Sigmoid colon (tissue), 7 donors: Measurements from ENCODE around the gene GNG13. TPM values are rescaled to one million over a fixed set of nuclear protein-coding genes. Genes with fewer than 3 reads are reported as not detected.
"Not testable (repeated sequence)": the region's sequence is repeated elsewhere in the genome, so short reads cannot be mapped to it uniquely, and the experiment has no call there.

ENCODE experiments used
- DNase-seq: peaks from one replicate; pipeline ENCODE4 v3.0.0-alpha.2; 2019
- H3K27ac ChIP-seq, 4 donors: fragments of 200-600 bp; sonication (generic); one replicate each; pipeline ENCODE4 v1.5.1; 2016 to 2019; ENCODE audit warnings: mild to moderate bottlenecking in 1 of 4
- H3K27me3 ChIP-seq, 3 donors: fragments of 200-600 bp; sonication (generic); one replicate each; pipeline ENCODE4 v1.5.1; 2019; ENCODE audit warnings: mild to moderate bottlenecking in 1 of 3
- H3K36me3 ChIP-seq, 4 donors: fragments of 200-600 bp; sonication (generic); one replicate each; pipeline ENCODE4 v1.5.1; 2016 to 2019
- H3K4me1 ChIP-seq, 4 donors: fragments of 200-600 bp; sonication (generic); one replicate each; pipeline ENCODE4 v1.5.1; 2017 to 2019
- H3K4me3 ChIP-seq, 4 donors: fragments of 200-600 bp; sonication (generic); one replicate each; pipeline ENCODE4 v1.5.1; 2017 to 2019; ENCODE audit warnings: mild to moderate bottlenecking in 2 of 4, moderate library complexity in 1 of 4
- H3K9me3 ChIP-seq, 4 donors: fragments of 200-600 bp in 3 of 4; sonication (generic) in 3 of 4; one replicate each; pipeline versions ENCODE4 v1.5.1 to v1.6.1; 2013 to 2019
- EP300 ChIP-seq, 4 donors: sonication (generic); formaldehyde crosslinking; IDR thresholded peaks; one replicate each; pipeline ENCODE4 v1.6.1; 2017; ENCODE audit warnings: antibody characterized with exemption in 4 of 4
- POLR2A ChIP-seq, 2 donors: fragments of 450-650 bp; IDR thresholded peaks; one replicate each; pipeline ENCODE4 v1.6.1; 2016; ENCODE audit warnings: antibody characterized with exemption in 2 of 2, mild to moderate bottlenecking in 2 of 2, moderate library complexity in 2 of 2
- POLR2AphosphoS5 ChIP-seq, 4 donors: sonication (generic); formaldehyde crosslinking; IDR thresholded peaks; one replicate each; pipeline ENCODE4 v1.6.1; 2017; ENCODE audit warnings: antibody characterized with exemption in 4 of 4
- WGBS, 2 donors: extraction: QIAGEN DNeasy Blood & Tissue Kit; methylation state at CpG; one replicate each; pipeline ENCODE4 v1.1.7; 2013; 5-methylcytosine and 5-hydroxymethylcytosine counted together
- intact Hi-C: fragments of 100-400 bp; cut with DNase I; formaldehyde crosslinking; loops from one replicate; pipeline ENCODE4 v1.15.1; 2023
- polyA plus RNA-seq, 3 donors: library from polyadenylated mRNA; stranded (reverse); fragments of 200-250 nt; gene quantifications; one replicate each; pipeline ENCODE4 v1.2.3, GENCODE V29; 2013
- total RNA-seq, 4 donors: library from RNA; depleted of rRNA; stranded (reverse); fragments of >200 nt; gene quantifications; one replicate each; pipeline ENCODE4 v1.1.0, GENCODE V29; 2016
- TF ChIP-seq, protein P1 (sequence below), 4 experiments: fragments of 450-650 bp in 3 of 4; fragments of 200-600 bp in 1 of 4; IDR thresholded peaks; one replicate each; pipeline ENCODE4 v1.5.1; 2016 to 2019; ENCODE audit warnings: antibody characterized with exemption in 4 of 4, mild to moderate bottlenecking in 3 of 4, moderate library complexity in 2 of 4
- donor health status: healthy with polysubstance abuse.
- donor health status: Bipolar disorder and iron deficiency.
- donor health status: healthy.

GNG13 gene
- total and polyA plus RNA-seq, 7 donors: 0.47 to 1.2 (median 0.92) TPM; not detected in 4

DNA sequence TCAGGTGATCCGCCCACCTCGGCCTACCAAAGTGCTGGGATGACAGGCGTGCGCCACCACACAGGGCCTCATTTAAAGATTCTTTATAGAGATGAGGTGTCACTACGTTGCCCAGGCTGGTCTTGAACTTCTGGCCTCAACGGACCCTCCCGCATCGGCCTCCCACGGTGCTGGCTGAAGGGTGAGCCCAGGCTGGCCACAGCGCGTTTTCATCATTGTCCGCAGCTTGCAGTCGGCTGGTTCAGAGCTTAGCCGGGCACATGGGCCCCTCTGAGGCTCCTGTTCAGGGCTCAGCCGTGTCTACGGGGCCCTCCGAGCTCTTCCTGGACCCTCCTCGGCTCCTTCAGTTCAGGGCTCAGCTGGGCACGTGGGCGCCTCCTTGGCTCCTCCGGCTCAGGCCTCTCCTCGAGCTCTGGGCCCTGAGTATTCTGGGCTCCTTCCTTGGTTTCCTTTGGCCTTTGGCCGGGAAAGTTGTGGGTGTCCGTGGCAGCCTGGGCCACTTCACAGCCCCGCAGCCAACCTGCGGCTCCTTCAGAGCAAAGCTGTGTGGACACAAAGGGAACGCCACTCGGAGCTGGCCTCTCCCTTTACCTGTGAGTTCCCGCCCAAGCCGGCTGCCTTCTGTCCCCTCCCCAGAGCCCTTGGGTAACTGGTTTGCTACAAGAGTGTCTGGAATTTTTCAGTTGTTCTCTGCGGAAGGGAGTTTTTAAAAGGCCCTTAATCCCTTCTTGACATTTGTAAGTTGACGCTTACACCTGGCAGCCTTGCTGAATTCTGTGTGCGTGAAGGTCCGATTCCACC is 41.2 kb downstream of the GNG13 start:
- no peak for DNase-seq
- 61 to 80% methylated on average over 34 of the region's 34 CpGs for WGBS, 2 donors
- H3K27me3 ChIP-seq: peaks cover 0 to 19% (median 0%) of the 10 kb centered on the region in 3 donors
- peaks cover 0 to 1% (median 0%) of the 10 kb centered on the region in 4 donors for H3K9me3 ChIP-seq
- no peak overlapping the region for H3K4me3 ChIP-seq
- no peaks in the 10 kb centered on the region for H3K4me1 ChIP-seq
- intact Hi-C loops: no loop called here
- H3K27ac ChIP-seq: no peak overlapping the region
- H3K36me3 ChIP-seq: no peaks in the 10 kb centered on the region
- TF ChIP-seq EP300 (IDR thresholded peaks at IDR 0.05): no peak
- no peak for TF ChIP-seq POLR2AphosphoS5 (IDR thresholded peaks at IDR 0.05)
- TF ChIP-seq, protein P1, sequence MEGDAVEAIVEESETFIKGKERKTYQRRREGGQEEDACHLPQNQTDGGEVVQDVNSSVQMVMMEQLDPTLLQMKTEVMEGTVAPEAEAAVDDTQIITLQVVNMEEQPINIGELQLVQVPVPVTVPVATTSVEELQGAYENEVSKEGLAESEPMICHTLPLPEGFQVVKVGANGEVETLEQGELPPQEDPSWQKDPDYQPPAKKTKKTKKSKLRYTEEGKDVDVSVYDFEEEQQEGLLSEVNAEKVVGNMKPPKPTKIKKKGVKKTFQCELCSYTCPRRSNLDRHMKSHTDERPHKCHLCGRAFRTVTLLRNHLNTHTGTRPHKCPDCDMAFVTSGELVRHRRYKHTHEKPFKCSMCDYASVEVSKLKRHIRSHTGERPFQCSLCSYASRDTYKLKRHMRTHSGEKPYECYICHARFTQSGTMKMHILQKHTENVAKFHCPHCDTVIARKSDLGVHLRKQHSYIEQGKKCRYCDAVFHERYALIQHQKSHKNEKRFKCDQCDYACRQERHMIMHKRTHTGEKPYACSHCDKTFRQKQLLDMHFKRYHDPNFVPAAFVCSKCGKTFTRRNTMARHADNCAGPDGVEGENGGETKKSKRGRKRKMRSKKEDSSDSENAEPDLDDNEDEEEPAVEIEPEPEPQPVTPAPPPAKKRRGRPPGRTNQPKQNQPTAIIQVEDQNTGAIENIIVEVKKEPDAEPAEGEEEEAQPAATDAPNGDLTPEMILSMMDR (IDR thresholded peaks at IDR 0.05): no peak
- TF ChIP-seq POLR2A (IDR thresholded peaks at IDR 0.05): no peak

DNA sequence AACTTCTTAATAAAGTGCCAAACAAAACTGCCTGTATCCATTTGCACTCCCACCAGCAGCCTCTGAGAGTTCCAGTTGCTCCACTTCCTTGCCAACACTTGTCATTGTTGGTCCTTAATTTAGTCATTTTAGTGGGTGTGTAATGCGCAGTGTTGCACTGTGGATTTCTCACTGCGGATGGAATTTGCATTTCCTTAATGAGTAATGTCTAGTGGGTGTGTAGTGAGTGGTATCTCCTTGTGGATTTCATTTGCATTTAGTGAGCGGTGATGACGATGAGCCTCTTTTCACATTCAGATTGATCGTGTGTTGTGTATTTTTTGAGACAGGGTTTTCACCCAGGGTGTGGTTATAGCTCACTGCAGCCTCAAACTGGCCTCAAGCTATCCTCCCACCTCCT is 44.1 kb downstream of the GNG13 start:
- WGBS, 2 donors: 93% methylated on average over 5 of the region's 5 CpGs
- Histone ChIP-seq H3K4me3 (no peak overlapping the region), H3K27ac (no peak overlapping the region), H3K36me3 (no peaks in the 10 kb centered on the region), H3K27me3 (peaks cover 0 to 11% (median 10%) of the 10 kb centered on the region in 3 donors), H3K9me3 (peaks cover 0 to 1% (median 0%) of the 10 kb centered on the region in 4 donors), H3K4me1 (no peaks in the 10 kb centered on the region)
- intact Hi-C loops: no loop called here
- DNase-seq: no peak
- no peak for TF ChIP-seq POLR2A (IDR thresholded peaks at IDR 0.05)
- TF ChIP-seq EP300 (IDR thresholded peaks at IDR 0.05): no peak
- TF ChIP-seq, protein P1 (IDR thresholded peaks at IDR 0.05): no peak
- no peak for TF ChIP-seq POLR2AphosphoS5 (IDR thresholded peaks at IDR 0.05)

DNA sequence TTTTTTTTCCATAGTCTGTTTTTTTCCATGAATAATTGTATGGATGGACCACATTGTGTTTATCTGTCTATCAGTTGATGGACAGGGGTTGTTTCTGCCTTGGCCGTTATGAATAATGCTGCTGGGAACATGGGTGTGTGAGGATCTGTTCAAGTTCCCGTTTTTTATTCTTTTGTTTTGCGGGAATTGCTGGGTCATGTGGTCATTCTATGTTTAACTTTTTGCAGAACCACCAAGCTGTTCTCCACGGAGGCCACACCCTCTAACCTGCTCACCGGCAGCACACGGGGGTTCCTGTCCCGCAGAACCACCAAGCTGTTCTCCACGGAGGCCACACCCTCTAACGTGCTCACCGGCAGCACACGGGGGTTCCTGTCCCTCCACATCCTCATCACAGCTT is 45.9 kb downstream of the GNG13 start:
- no peak overlapping the region for H3K27ac ChIP-seq
- TF ChIP-seq, protein P1 (IDR thresholded peaks at IDR 0.05): no peak
- TF ChIP-seq POLR2AphosphoS5 (IDR thresholded peaks at IDR 0.05) (no peak), POLR2A (IDR thresholded peaks at IDR 0.05) (no peak), EP300 (IDR thresholded peaks at IDR 0.05) (no peak)
- 9 to 10% methylated on average over 11 of the region's 11 CpGs for WGBS, 2 donors
- H3K36me3 ChIP-seq: no peaks in the 10 kb centered on the region
- H3K4me1 ChIP-seq: no peaks in the 10 kb centered on the region
- intact Hi-C loops: no loop called here
- DNase-seq: no peak
- peaks cover 0 to 11% (median 10%) of the 10 kb centered on the region in 3 donors for H3K27me3 ChIP-seq
- H3K9me3 ChIP-seq: peaks cover 0 to 1% (median 0%) of the 10 kb centered on the region in 4 donors
- no peak overlapping the region for H3K4me3 ChIP-seq

DNA sequence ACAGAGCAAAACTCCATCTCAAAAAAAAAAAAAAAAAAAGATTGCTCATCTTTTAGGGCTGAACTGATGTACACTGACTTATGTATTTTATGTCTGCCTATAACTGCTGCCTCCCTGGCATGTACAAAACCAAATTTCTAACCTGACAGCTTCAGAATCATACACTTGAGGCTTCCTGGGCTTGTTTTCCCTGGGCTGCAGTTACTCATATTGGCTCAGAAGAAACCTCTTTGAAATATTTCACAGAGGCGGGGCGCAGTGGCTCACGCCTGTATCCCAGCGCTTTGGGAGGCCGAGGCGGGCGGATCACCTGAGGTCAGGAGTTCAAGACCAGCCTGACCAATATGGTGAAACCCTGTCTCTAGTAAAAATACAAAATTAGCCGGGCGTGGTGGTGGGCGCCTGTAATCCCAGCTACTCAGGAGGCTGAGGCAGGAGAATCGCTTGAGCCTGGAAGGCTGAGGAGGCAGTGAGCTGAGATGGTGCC is 46.4 kb downstream of the GNG13 start:
- intact Hi-C loops: not testable (repeated sequence)

DNA sequence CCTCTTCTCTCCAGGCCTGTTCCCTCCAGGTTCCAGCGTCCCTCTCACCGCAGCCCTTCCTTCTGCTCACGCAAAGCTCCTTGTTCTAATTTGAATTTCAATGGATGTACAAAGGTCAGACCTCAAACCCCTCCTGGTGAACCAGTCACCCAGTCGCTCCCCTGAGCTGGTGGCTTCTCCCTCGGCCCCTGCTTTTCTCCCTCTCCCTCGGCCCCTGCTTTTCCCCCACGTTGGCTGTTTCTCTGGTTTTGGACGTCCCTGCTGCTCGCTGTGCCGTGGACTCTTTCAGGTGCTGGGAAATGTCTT is 48.6 kb downstream of the GNG13 start:
- H3K27me3 ChIP-seq: peaks cover 0 to 11% (median 10%) of the 10 kb centered on the region in 3 donors
- TF ChIP-seq POLR2AphosphoS5 (IDR thresholded peaks at IDR 0.05) (no peak), POLR2A (IDR thresholded peaks at IDR 0.05) (no peak), EP300 (IDR thresholded peaks at IDR 0.05) (no peak)
- TF ChIP-seq, protein P1 (IDR thresholded peaks at IDR 0.05): no peak
- WGBS, 2 donors: 25 to 58% methylated on average over 10 of the region's 10 CpGs
- intact Hi-C loops: no loop called here
- no peak overlapping the region for H3K4me3 ChIP-seq
- H3K9me3 ChIP-seq: peaks cover 0 to 1% (median 0%) of the 10 kb centered on the region in 4 donors
- no peaks in the 10 kb centered on the region for H3K36me3 ChIP-seq
- H3K4me1 ChIP-seq: no peaks in the 10 kb centered on the region
- no peak for DNase-seq
- H3K27ac ChIP-seq: no peak overlapping the region

More for the DNA sequence above, 46.4 kb downstream of the GNG13 start:
- H3K27ac ChIP-seq, H3K9me3 ChIP-seq, H3K36me3 ChIP-seq, DNase-seq, H3K4me3 ChIP-seq, H3K4me1 ChIP-seq: not testable (repeated sequence)
- H3K27me3 ChIP-seq: peaks cover 0 to 11% (median 10%) of the 10 kb centered on the region in 3 donors
- 57 to 79% methylated on average over 11 of the region's 11 CpGs for WGBS, 2 donors
